ENCODE results near the gene PTPRA.
"Not testable (repeated sequence)": the region's sequence is repeated elsewhere in the genome, so short reads cannot be mapped to it uniquely, and the experiment has no call there.

PTPRA gene

DNA sequence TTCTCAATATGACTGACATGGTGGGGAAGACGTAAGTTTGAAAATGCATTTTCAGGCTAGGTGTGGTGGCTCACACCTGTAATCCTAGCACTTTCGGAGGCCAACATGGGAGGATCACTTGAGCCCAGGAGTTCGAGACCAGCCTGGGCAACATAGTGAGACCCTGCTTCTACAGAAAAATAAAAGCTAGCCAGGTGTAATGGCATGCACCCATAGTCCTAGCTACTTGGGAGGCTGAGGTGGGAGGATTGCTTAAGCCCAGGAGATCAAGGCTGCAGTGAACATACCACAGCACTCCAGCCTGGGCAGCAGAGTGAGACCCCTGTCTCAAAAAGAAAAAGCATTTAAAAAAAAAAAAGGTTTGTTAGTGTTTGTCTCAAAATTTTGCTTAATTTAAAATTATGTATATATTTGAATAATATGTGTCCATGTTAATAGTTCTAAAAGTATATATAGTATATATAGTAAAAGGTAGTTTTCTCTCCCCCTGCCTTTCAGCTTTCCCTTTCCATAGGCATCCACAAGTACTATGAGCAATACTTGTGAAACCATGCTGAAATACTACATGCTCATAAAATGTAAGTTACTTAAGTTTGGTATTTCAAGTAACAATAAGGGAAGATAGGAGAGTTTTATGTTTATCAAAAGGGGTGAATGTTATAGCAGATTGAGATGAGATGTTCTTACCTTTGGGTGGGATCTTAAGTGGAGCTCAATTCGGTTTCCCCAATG is 15.1 kb downstream of the PTPRA start:
- DNase-seq (ENCODE audit: low read depth in 4 of 4, low spot score in 1 of 4), result no peak

GRCh38 chr20:2889209-2889608 is 15.9 kb downstream of the PTPRA start:
- DNase-seq (ENCODE audit: low read depth in 4 of 4, low spot score in 1 of 4), result no peak

GRCh38 chr20:2889797-2890196 is 16.5 kb downstream of the PTPRA start:
- DNase-seq (ENCODE audit: low read depth in 4 of 4, low spot score in 1 of 4), result no peak

DNA sequence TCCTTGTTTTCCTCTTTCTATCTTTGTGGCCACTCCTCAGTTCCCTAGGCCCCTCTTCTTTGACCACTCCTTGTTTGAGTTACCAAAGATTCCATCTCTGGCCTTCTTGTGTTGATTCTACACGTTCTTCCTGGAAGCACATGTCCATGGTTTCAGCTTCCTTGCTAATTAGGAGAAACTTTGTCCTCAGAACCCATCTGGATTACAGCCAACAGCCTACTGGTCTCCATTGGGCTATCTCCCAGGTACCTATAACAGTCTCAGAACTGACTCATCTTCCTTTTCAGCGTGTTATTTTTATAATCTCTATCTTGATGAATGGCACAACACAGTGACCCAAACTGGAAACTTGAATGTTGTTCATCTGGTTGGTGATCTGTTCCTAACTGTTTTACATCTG is 17.5 kb downstream of the PTPRA start:
- DNase-seq (ENCODE audit: low read depth in 4 of 4, low spot score in 1 of 4), result no peak

- DNase-seq (ENCODE audit: low read depth in 4 of 4, low spot score in 1 of 4), result no peak
These were observed 18.1 kb downstream of the PTPRA start for GRCh38 chr20:2891343-2891742.

DNA sequence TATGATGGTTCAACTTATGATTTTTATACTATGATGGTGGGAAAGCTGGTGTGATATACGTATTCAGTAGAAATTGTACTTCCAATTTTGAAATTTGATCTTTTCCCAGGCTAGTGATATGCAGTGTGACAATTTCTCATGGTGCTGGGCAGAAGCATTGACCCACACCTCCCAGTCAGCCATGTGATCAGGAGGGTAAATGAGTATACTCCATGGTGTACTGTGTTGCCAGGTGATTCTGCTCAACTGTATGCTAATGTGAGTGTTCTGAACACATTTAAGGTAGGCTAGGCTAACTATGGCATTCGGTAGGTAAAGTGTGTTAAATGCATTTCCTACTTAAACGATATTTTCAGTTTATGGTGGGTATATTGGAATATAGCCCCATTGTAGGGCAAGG is 19.1 kb downstream of the PTPRA start:
- no peak for DNase-seq (ENCODE audit: low read depth in 4 of 4, low spot score in 1 of 4)

DNA sequence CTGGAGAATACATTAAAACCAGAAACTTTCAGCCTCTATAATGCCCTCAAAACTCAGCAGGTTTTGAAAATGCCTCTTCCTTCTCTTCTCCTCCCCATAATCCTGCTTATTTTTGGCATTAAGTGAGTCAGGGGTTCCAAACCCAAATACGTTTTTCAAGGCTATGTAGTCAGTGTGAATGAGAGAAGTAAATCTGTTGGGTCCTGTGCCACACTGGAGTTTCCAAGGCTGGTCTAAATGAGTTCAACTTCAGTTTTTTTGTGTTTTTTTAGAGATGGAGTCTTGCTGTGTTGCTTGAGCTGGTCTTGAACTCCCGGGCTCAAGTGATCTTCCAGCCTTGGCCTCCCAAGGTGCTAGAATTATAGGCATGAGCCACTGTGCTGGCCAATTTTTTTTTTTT is 20.9 kb downstream of the PTPRA start:
- DNase-seq (ENCODE audit: low read depth in 4 of 4, low spot score in 1 of 4), result no peak

- not testable (repeated sequence) for DNase-seq (ENCODE audit: low read depth in 4 of 4, low spot score in 1 of 4)
These were observed 21.9 kb downstream of the PTPRA start for GRCh38 chr20:2895154-2895553.

DNA sequence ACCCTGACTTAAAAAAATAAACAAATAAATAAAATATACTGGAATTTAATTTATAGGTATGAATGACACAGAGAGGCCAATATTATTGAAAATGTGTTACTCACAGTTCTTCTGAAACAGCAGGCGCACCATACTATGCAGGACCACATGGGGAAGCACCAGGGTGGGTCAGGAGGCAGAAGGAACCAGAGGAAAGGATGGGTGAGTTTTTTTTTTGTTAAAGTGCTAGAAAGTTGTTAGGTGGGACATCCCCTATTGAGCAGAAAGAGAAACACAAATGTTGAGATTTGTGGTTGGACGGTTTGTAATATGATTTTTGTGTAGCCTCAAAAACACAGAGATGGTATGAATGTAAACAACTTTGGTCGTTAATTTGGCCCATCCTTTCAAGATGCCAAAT is 26.0 kb downstream of the PTPRA start:
- peak in 1 of 4 experiments; percentile 11 for DNase-seq (ENCODE audit: low read depth in 4 of 4, low spot score in 1 of 4)

- DNase-seq (ENCODE audit: low read depth in 4 of 4, low spot score in 1 of 4), result no peak
These were observed 27.7 kb downstream of the PTPRA start for GRCh38 chr20:2900845-2901592.

GRCh38 chr20:2902291-2902690 is 29.0 kb downstream of the PTPRA start:
- no peak for DNase-seq (ENCODE audit: low read depth in 4 of 4, low spot score in 1 of 4)

- no peak for DNase-seq (ENCODE audit: low read depth in 4 of 4, low spot score in 1 of 4)
These were observed 29.5 kb downstream of the PTPRA start for GRCh38 chr20:2902818-2903217.

- no peak for DNase-seq (ENCODE audit: low read depth in 4 of 4, low spot score in 1 of 4)
These were observed 30.4 kb downstream of the PTPRA start for GRCh38 chr20:2903686-2904085.

DNA sequence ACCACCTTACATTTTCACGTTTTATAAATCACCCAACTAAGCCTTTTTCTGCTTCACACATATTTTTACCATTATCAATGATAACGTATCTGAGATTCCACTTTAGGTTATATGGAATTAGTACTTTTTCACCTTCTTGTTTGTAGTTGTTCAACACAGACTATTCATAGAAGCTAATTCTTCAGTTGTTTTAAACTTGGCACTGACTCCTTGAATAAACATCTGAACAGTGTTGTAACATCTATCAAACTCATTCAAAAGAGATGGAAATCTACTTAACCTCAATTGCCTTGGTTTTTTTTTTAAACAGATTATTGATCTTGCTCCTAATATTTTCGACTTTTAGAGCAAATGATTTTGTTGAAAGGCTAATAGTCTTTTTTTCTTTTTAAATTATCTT is 34.2 kb downstream of the PTPRA start:
- no peak for DNase-seq (ENCODE audit: low read depth in 4 of 4, low spot score in 1 of 4)

DNA sequence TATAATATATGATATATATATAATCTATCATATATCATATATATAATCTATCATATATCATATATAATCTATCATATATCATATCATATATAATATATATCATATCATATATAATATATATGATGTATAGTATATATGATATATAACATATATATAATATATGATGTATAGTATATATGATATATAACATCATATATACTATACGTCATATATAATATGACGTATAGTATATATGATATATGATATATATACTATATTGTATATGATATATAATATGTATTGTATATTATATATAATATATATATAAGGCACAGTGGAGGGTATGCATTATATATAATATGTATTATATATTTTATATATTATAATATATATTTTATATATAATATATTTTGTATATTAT is 36.7 kb downstream of the PTPRA start:
- DNase-seq (ENCODE audit: low read depth in 4 of 4, low spot score in 1 of 4), result no peak

DNA sequence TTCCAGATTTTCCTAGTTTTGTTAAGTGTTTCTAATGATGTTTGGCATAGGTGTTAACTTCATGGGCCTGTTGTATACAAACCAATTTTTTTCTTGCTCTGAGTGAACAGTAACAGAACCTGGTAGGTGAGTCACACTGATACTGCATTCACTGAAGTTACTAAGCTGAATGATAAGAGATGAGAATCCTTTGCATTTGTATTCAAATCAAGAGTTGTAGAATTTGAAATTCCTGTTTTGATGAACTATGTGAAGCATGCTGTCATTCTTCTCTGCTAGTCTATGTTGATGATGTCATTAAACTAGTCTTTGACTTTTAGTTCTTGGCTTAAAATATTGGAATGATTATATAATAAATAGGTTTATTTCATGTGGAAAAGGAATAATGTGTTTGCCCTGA is 37.9 kb downstream of the PTPRA start:
- DNase-seq (ENCODE audit: low read depth in 4 of 4, low spot score in 1 of 4), result no peak

- no peak for DNase-seq (ENCODE audit: low read depth in 4 of 4, low spot score in 1 of 4)
These were observed 40.9 kb downstream of the PTPRA start for GRCh38 chr20:2914160-2914559.

- no peak for DNase-seq (ENCODE audit: low read depth in 4 of 4, low spot score in 1 of 4)
These were observed 44.0 kb downstream of the PTPRA start for GRCh38 chr20:2917266-2917665.

- no peak for DNase-seq (ENCODE audit: low read depth in 4 of 4, low spot score in 1 of 4)
These were observed 45.1 kb downstream of the PTPRA start for GRCh38 chr20:2918096-2919049.

GRCh38 chr20:2919518-2920245 is 46.4 kb downstream of the PTPRA start:
- DNase-seq (ENCODE audit: low read depth in 4 of 4, low spot score in 1 of 4), result no peak

GRCh38 chr20:2920473-2920872 is 47.2 kb downstream of the PTPRA start:
- no peak for DNase-seq (ENCODE audit: low read depth in 4 of 4, low spot score in 1 of 4)
